ENCODE measurements around the gene TFG. TPM values are rescaled to one million over a fixed set of nuclear protein-coding genes. Genes with fewer than 3 reads are reported as not detected.

Gene TFG
- total RNA-seq, 5 donors from 2014 or later (not counting 1 experiment from before 2014, with no cell fraction given) = 37.8 to 49.4 (median 44.1) TPM

GRCh38 chr3:100702980-100703345 lies 6.3 kb upstream of the TFG start:
- Histone ChIP-seq H3K27ac (ENCODE audit: low read length) (no peak overlapping the region), H3K4me3 (ENCODE audit: control insufficient read depth in 1 of 2, extremely low read depth in 1 of 2, low read length in 1 of 2) (no peak overlapping the region), H3K36me3 (ENCODE audit: control insufficient read depth in 2 of 2, extremely low read depth in 1 of 2, insufficient read depth in 1 of 2, low read length in 1 of 2) (no peaks in the 10 kb centered on the region), H3K27me3 (replicated peaks in 1 of 2; ENCODE audit: control insufficient read depth in 2 of 2, extremely low read depth in 1 of 2, insufficient read depth in 2 of 2, low read length in 1 of 2) (peaks cover 1 to 2% of the 10 kb centered on the region in 2 experiments), H3K9me3 (no peaks in the 10 kb centered on the region), H3K4me1 (ENCODE audit: control insufficient read depth in 1 of 2, extremely low read depth in 1 of 2, insufficient read depth in 2 of 2, low read length in 2 of 2) (no peaks in the 10 kb centered on the region)
- Mint-ChIP-seq H3K4me1 (no peaks in the 10 kb centered on the region), H3K4me3 (no peak overlapping the region), H3K36me3 (no peaks in the 10 kb centered on the region), H3K9me3 (no peaks in the 10 kb centered on the region), H3K27me3 (peaks cover 25 to 26% of the 10 kb centered on the region in 2 donors), H3K27ac (no peak overlapping the region)
- CTCF ChIA-PET = interaction anchor here in 1 of 2 donors (0.6 kb wide), 1 partner anchor 871 kb away, joined by 5 read pairs; no protein-coding TSS in a partner anchor
- no peak for ATAC-seq (replicated peaks in 1 of 4)
- POLR2A ChIA-PET = interaction anchor here in 1 of 2 donors (0.6 kb wide), 2 partner anchors 12 to 61 kb away, joined by 3 read pairs; no protein-coding TSS in a partner anchor
- no peak for DNase-seq
- no CpG with 5 or more reads among the region's 5 CpGs for WGBS (ENCODE audit: insufficient coverage)

DNA sequence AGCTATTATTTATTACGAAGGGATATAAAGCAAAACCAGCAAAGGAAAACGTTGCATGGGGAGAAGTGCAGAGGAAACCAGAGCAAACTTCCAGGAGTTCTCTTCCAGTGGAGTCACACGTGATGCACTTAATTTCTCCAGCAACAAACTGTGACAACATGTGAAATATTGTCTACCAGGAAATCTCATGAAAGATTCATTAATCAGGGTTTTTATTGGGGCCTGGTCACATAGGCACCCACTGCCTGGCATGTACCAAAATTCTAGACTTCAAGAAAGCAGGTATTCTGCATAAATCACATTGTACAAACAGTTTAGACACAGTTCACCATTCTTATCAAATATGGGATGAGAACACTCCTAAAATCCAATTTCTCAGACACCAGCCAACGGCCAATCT lies 5.4 kb upstream of the TFG start:
- H3K4me1 Mint-ChIP-seq = peaks cover 5 to 8% (median 7%) of the 10 kb centered on the region in 3 donors
- DNase-seq = no peak
- H3K9me3 ChIP-seq = no peaks in the 10 kb centered on the region
- no peak overlapping the region for H3K4me3 ChIP-seq (ENCODE audit: control insufficient read depth in 1 of 2, extremely low read depth in 1 of 2, low read length in 1 of 2)
- peaks cover 0 to 6% of the 10 kb centered on the region in 2 experiments for H3K4me1 ChIP-seq (ENCODE audit: control insufficient read depth in 1 of 2, extremely low read depth in 1 of 2, insufficient read depth in 2 of 2, low read length in 2 of 2)
- H3K27me3 ChIP-seq (replicated peaks in 1 of 2; ENCODE audit: control insufficient read depth in 2 of 2, extremely low read depth in 1 of 2, insufficient read depth in 2 of 2, low read length in 1 of 2) = peaks cover 0 to 2% of the 10 kb centered on the region in 2 experiments
- no peaks in the 10 kb centered on the region for H3K9me3 Mint-ChIP-seq
- WGBS (ENCODE audit: insufficient coverage) = 95% methylated on average over 3 of the region's 4 CpGs
- H3K27me3 Mint-ChIP-seq = peaks cover 19 to 21% of the 10 kb centered on the region in 2 donors
- no peaks in the 10 kb centered on the region for H3K36me3 ChIP-seq (ENCODE audit: control insufficient read depth in 2 of 2, extremely low read depth in 1 of 2, insufficient read depth in 1 of 2, low read length in 1 of 2)
- no peak overlapping the region for H3K27ac Mint-ChIP-seq
- ATAC-seq (replicated peaks in 1 of 4) = no peak
- H3K36me3 Mint-ChIP-seq = no peaks in the 10 kb centered on the region
- ChIA-PET CTCF (no interaction called here), POLR2A (no interaction called here)
- H3K27ac ChIP-seq (ENCODE audit: low read length) = no peak overlapping the region
- H3K4me3 Mint-ChIP-seq = no peak overlapping the region

- Mint-ChIP-seq H3K4me1 (peaks cover 20 to 23% (median 23%) of the 10 kb centered on the region in 3 donors), H3K27ac (no peak overlapping the region), H3K9me3 (no peaks in the 10 kb centered on the region), H3K4me3 (no peak overlapping the region), H3K36me3 (peaks cover 3% of the 10 kb centered on the region), H3K27me3 (peaks cover 12 to 15% of the 10 kb centered on the region in 2 donors)
- H3K4me1 ChIP-seq (ENCODE audit: control insufficient read depth in 1 of 2, extremely low read depth in 1 of 2, insufficient read depth in 2 of 2, low read length in 2 of 2) = peaks cover 4 to 20% of the 10 kb centered on the region in 2 experiments
- no peaks in the 10 kb centered on the region for H3K9me3 ChIP-seq
- no peaks in the 10 kb centered on the region for H3K36me3 ChIP-seq (ENCODE audit: control insufficient read depth in 2 of 2, extremely low read depth in 1 of 2, insufficient read depth in 1 of 2, low read length in 1 of 2)
- POLR2A ChIA-PET = interaction anchor here in 1 of 2 donors (0.6 kb wide), 2 partner anchors 19 to 568 kb away, joined by 3 to 13 read pairs; no protein-coding TSS in a partner anchor
- ATAC-seq (replicated peaks in 1 of 4) (no peak), DNase-seq (no peak)
- no peak overlapping the region for H3K4me3 ChIP-seq (ENCODE audit: control insufficient read depth in 1 of 2, extremely low read depth in 1 of 2, low read length in 1 of 2)
- no CpG with 5 or more reads among the region's 3 CpGs for WGBS (ENCODE audit: insufficient coverage)
- no peak overlapping the region for H3K27ac ChIP-seq (ENCODE audit: low read length)
- peaks cover 0 to 2% of the 10 kb centered on the region in 2 experiments for H3K27me3 ChIP-seq (replicated peaks in 1 of 2; ENCODE audit: control insufficient read depth in 2 of 2, extremely low read depth in 1 of 2, insufficient read depth in 2 of 2, low read length in 1 of 2)
- CTCF ChIA-PET = interaction anchor here in 1 of 2 donors (1.2 to 1.5 kb wide), 2 partner anchors 8 to 875 kb away, joined by 3 read pairs; no protein-coding TSS in a partner anchor
Measured at GRCh38 chr3:100706365-100706764, 2.9 kb upstream of the TFG start.

GRCh38 chr3:100708644-100708988 lies 678 bp upstream of the TFG start:
- H3K4me3 ChIP-seq (ENCODE audit: control insufficient read depth in 1 of 2, extremely low read depth in 1 of 2, low read length in 1 of 2) = peak overlapping the region; percentile 45 to 79
- H3K36me3 Mint-ChIP-seq = peaks cover 13% of the 10 kb centered on the region

DNA sequence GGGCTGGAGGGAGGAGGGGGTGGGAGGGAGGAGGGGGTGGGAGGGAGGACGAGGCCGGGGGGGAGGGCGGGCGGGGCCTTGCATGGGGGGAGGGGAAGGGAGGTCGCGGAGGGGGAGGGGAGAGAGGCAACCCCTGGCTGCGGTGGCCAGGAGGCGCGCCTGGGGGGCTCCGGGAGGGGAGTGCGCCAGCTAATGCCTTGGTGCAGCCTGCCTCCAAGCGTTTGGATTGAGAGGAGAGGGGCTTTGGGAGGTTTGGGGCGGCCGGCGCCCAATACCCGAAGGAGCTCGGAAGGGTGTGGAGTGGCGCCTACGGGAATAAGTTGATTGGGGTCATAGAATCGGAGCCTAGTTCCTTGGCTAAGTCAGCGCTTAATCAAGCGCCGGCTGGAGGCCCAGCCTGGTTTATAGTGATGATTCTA lies 557 bp downstream of the TFG start:
- peaks cover 4 to 8% of the 10 kb centered on the region in 2 donors for H3K27me3 Mint-ChIP-seq
- peaks cover 19% of the 10 kb centered on the region for H3K36me3 Mint-ChIP-seq
- ChIA-PET CTCF (interaction anchor here (0.6 to 1.1 kb wide), 8 partner anchors 16 to 1889 kb away, joined by 3 to 7 read pairs (median 3); partner anchors contain the start of genes LNP1 (in 1 of the 2) and TOMM70 (in 1 of the 2)), POLR2A (interaction anchor here in 1 of 2 donors (0.5 to 0.8 kb wide), 3 partner anchors 34 to 908 kb away, joined by 3 to 4 read pairs (median 3); no protein-coding TSS in a partner anchor)
- Histone ChIP-seq H3K27ac (ENCODE audit: low read length) (peak overlapping the region; percentile 84), H3K36me3 (ENCODE audit: control insufficient read depth in 2 of 2, extremely low read depth in 1 of 2, insufficient read depth in 1 of 2, low read length in 1 of 2) (peaks cover 0 to 6% of the 10 kb centered on the region in 2 donors), H3K27me3 (replicated peaks in 1 of 2; ENCODE audit: control insufficient read depth in 2 of 2, extremely low read depth in 1 of 2, insufficient read depth in 2 of 2, low read length in 1 of 2) (peaks cover 0 to 2% of the 10 kb centered on the region in 2 experiments), H3K4me3 (ENCODE audit: control insufficient read depth in 1 of 2, extremely low read depth in 1 of 2, low read length in 1 of 2) (peak overlapping the region; percentile 45 to 67), H3K9me3 (no peaks in the 10 kb centered on the region), H3K4me1 (ENCODE audit: control insufficient read depth in 1 of 2, extremely low read depth in 1 of 2, insufficient read depth in 2 of 2, low read length in 2 of 2) (peaks cover 6 to 24% of the 10 kb centered on the region in 2 experiments)
- peak; percentile 7 to 14 (median 12) for ATAC-seq (replicated peaks in 1 of 4)
- no peaks in the 10 kb centered on the region for H3K9me3 Mint-ChIP-seq
- H3K4me3 Mint-ChIP-seq = peak overlapping the region; percentile 79 to 88 (median 87)
- DNase-seq = peak in 27 of 35 experiments; percentile 3 to 55 (median 22)
- peak overlapping the region; percentile 74 to 76 for H3K27ac Mint-ChIP-seq
- peaks cover 46 to 56% (median 49%) of the 10 kb centered on the region in 3 donors for H3K4me1 Mint-ChIP-seq
- WGBS (ENCODE audit: insufficient coverage) = under 1% methylated on average over 14 of the region's 23 CpGs

More at GRCh38 chr3:100708644-100708988, 678 bp upstream of the TFG start:
- H3K27me3 ChIP-seq (replicated peaks in 1 of 2; ENCODE audit: control insufficient read depth in 2 of 2, extremely low read depth in 1 of 2, insufficient read depth in 2 of 2, low read length in 1 of 2) = peaks cover 0 to 2% of the 10 kb centered on the region in 2 experiments
- POLR2A ChIA-PET = interaction anchor here (0.6 to 1.1 kb wide), 11 partner anchors 13 to 1016 kb away, joined by 3 to 6 read pairs (median 3); partner anchors contain the start of genes CEP97 (in 1 of the 2), LNP1 (in 1 of the 2) and TBC1D23 (in 1 of the 2)
- no CpG with 5 or more reads among the region's 3 CpGs for WGBS (ENCODE audit: insufficient coverage)
- no peaks in the 10 kb centered on the region for H3K9me3 Mint-ChIP-seq
- H3K27me3 Mint-ChIP-seq = peaks cover 5 to 8% of the 10 kb centered on the region in 2 donors
- CTCF ChIA-PET = interaction anchor here (0.6 to 0.8 kb wide), 2 partner anchors 117 to 640 kb away, joined by 3 read pairs; no protein-coding TSS in a partner anchor
- no peaks in the 10 kb centered on the region for H3K36me3 ChIP-seq (ENCODE audit: control insufficient read depth in 2 of 2, extremely low read depth in 1 of 2, insufficient read depth in 1 of 2, low read length in 1 of 2)
- peak overlapping the region; percentile 87 to 89 (median 88) for H3K4me3 Mint-ChIP-seq
- H3K4me1 ChIP-seq (ENCODE audit: control insufficient read depth in 1 of 2, extremely low read depth in 1 of 2, insufficient read depth in 2 of 2, low read length in 2 of 2) = peaks cover 6 to 21% of the 10 kb centered on the region in 2 experiments
- peak overlapping the region; percentile 84 for H3K27ac ChIP-seq (ENCODE audit: low read length)
- peak overlapping the region; percentile 92 to 95 for H3K27ac Mint-ChIP-seq
- no peaks in the 10 kb centered on the region for H3K9me3 ChIP-seq
- no peak for DNase-seq
- H3K4me1 Mint-ChIP-seq = peaks cover 40 to 45% (median 44%) of the 10 kb centered on the region in 3 donors
- ATAC-seq (replicated peaks in 1 of 4) = no peak

GRCh38 chr3:100710261-100710968 lies 1.1 kb downstream of the TFG start:
- Histone ChIP-seq H3K36me3 (ENCODE audit: control insufficient read depth in 2 of 2, extremely low read depth in 1 of 2, insufficient read depth in 1 of 2, low read length in 1 of 2) (peaks cover 0 to 11% of the 10 kb centered on the region in 2 donors), H3K27me3 (replicated peaks in 1 of 2; ENCODE audit: control insufficient read depth in 2 of 2, extremely low read depth in 1 of 2, insufficient read depth in 2 of 2, low read length in 1 of 2) (peaks cover 0 to 2% of the 10 kb centered on the region in 2 experiments), H3K27ac (ENCODE audit: low read length) (peak overlapping the region; percentile 84), H3K4me1 (ENCODE audit: control insufficient read depth in 1 of 2, extremely low read depth in 1 of 2, insufficient read depth in 2 of 2, low read length in 2 of 2) (peaks cover 6 to 24% of the 10 kb centered on the region in 2 experiments), H3K9me3 (no peaks in the 10 kb centered on the region), H3K4me3 (ENCODE audit: control insufficient read depth in 1 of 2, extremely low read depth in 1 of 2, low read length in 1 of 2) (peak overlapping the region; percentile 45 to 67)
- peaks cover 51 to 61% (median 55%) of the 10 kb centered on the region in 3 donors for H3K4me1 Mint-ChIP-seq
- POLR2A ChIA-PET = interaction anchor here (0.5 to 0.8 kb wide), 7 partner anchors 9 to 908 kb away, joined by 3 to 4 read pairs (median 3); no protein-coding TSS in a partner anchor
- ATAC-seq (replicated peaks in 1 of 4) = peak in 1 of 4 experiments; percentile 19
- no peaks in the 10 kb centered on the region for H3K9me3 Mint-ChIP-seq
- H3K27me3 Mint-ChIP-seq = peaks cover 4% of the 10 kb centered on the region in 2 donors
- peak in 29 of 35 experiments; percentile 6 to 68 (median 28) for DNase-seq
- WGBS (ENCODE audit: insufficient coverage) = 6% methylated on average over 6 of the region's 8 CpGs
- H3K36me3 Mint-ChIP-seq = peaks cover 25% of the 10 kb centered on the region
- H3K27ac Mint-ChIP-seq = peak overlapping the region; percentile 74 to 76
- CTCF ChIA-PET = interaction anchor here (0.6 to 1.1 kb wide), 9 partner anchors 12 to 1889 kb away, joined by 3 to 7 read pairs (median 3); partner anchors contain the start of genes LNP1 (in 1 of the 2) and TOMM70 (in 1 of the 2)
- H3K4me3 Mint-ChIP-seq = peak overlapping the region; percentile 79 to 88 (median 83)
